Endothelial cell of umbilical vein (primary cell): ENCODE data around the gene C12orf42.

ENCODE experiments used
- POLR2A ChIP-seq: IDR thresholded peaks from 2 replicates; pipeline ENCODE4 v1.6.1; 2012; ENCODE audit warnings: low read depth, mild to moderate bottlenecking, control low read depth, low read length
- TF ChIP-seq, protein P1 (sequence below), 2 donors: IDR thresholded peaks; 1 replicate in 1 of 2; 2 replicates in 1 of 2; pipeline ENCODE4 v1.5.1; 2011; ENCODE audit warnings: low read length in 2 of 2, mild to moderate bottlenecking in 2 of 2, moderate library complexity in 2 of 2, control low read depth in 1 of 2, inconsistent platforms in 1 of 2, low read depth in 1 of 2; ENCODE audit not compliant: insufficient read depth in 1 of 2; ENCODE audit errors: extremely low read depth in 1 of 2

DNA sequence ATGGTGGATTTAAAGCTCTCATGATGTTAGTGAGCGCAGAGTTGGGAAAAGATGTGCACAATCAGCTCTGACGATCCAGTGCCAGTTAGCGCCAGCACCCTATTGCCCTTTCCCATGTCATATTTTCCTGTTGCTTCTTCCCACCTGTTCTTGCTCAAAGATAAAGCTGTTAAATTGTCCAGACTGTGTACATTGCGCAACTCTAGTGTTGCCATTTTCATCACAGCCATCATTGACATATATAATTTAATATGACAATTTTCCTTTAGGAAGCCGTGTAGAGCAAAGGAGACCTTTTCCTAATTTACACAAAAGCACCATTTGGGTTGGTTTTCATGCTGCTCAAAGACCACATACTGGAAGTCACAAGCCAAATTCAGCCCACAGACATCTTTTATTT, 5.7 kb upstream of the C12orf42 start:
- TF ChIP-seq, protein P1, sequence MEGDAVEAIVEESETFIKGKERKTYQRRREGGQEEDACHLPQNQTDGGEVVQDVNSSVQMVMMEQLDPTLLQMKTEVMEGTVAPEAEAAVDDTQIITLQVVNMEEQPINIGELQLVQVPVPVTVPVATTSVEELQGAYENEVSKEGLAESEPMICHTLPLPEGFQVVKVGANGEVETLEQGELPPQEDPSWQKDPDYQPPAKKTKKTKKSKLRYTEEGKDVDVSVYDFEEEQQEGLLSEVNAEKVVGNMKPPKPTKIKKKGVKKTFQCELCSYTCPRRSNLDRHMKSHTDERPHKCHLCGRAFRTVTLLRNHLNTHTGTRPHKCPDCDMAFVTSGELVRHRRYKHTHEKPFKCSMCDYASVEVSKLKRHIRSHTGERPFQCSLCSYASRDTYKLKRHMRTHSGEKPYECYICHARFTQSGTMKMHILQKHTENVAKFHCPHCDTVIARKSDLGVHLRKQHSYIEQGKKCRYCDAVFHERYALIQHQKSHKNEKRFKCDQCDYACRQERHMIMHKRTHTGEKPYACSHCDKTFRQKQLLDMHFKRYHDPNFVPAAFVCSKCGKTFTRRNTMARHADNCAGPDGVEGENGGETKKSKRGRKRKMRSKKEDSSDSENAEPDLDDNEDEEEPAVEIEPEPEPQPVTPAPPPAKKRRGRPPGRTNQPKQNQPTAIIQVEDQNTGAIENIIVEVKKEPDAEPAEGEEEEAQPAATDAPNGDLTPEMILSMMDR (IDR thresholded peaks at IDR 0.05; ENCODE audit: extremely low read depth in 1 of 2, insufficient read depth in 1 of 2, low read depth in 1 of 2, low read length in 2 of 2), result no peak
- TF ChIP-seq POLR2A, result no peak
